ENCODE data around the gene ALCAM.

- TF ChIP-seq CTCF (conservative IDR thresholded peaks at IDR 0.05 in 1 of 2, IDR thresholded peaks at IDR 0.05 in 1 of 2; ENCODE audit: extremely low read depth in 1 of 2, insufficient read depth in 1 of 2, low read depth in 1 of 2, low read length in 2 of 2), result no peak
- TF ChIP-seq EZH2 (IDR thresholded peaks at IDR 0.05; ENCODE audit: borderline replicate concordance, low read length), result no peak
These were observed 38.9 kb upstream of the ALCAM start for GRCh38 chr3:105327662-105328337.
